Liver (tissue), 3 donors: ENCODE results near the gene COL17A1.

ENCODE experiments used
- CTCF ChIP-seq: fragments of 150-350 bp; IDR thresholded peaks from 2 replicates; pipeline ENCODE4 v1.5.1; 2017; ENCODE audit warnings: improper control_type of control experiment, low read depth, low read length; ENCODE audit not compliant: missing input control
- RAD21 ChIP-seq, 2 donors: IDR thresholded peaks; 2 replicates each; pipeline ENCODE4 v1.6.1; 2016; ENCODE audit warnings: antibody characterized with exemption in 2 of 2, mild to moderate bottlenecking in 2 of 2
- REST ChIP-seq: IDR thresholded peaks from 2 replicates; pipeline ENCODE4 v1.6.1; 2016; ENCODE audit warnings: antibody characterized with exemption, mild to moderate bottlenecking
- RXRA ChIP-seq, 2 donors: IDR thresholded peaks; 2 replicates each; pipeline ENCODE4 v1.6.1; 2017 to 2018; ENCODE audit warnings: antibody characterized with exemption in 2 of 2, mild to moderate bottlenecking in 1 of 2
- SP1 ChIP-seq: IDR thresholded peaks from 2 replicates; pipeline ENCODE4 v1.6.1; 2018; ENCODE audit warnings: antibody characterized with exemption, mild to moderate bottlenecking
- TAF1 ChIP-seq: conservative IDR thresholded peaks from 2 replicates; pipeline ENCODE4 v1.6.1; 2016; ENCODE audit warnings: antibody characterized with exemption, mild to moderate bottlenecking
- TF ChIP-seq, protein P1 (sequence below): IDR thresholded peaks from 2 replicates; pipeline ENCODE4 v1.6.1; 2016; ENCODE audit warnings: antibody characterized with exemption
- TF ChIP-seq, protein P2 (sequence below): IDR thresholded peaks from 2 replicates; pipeline ENCODE4 v1.6.1; 2016; ENCODE audit warnings: antibody characterized with exemption
- donor health status: healthy.
- donor health status: healthy.

DNA sequence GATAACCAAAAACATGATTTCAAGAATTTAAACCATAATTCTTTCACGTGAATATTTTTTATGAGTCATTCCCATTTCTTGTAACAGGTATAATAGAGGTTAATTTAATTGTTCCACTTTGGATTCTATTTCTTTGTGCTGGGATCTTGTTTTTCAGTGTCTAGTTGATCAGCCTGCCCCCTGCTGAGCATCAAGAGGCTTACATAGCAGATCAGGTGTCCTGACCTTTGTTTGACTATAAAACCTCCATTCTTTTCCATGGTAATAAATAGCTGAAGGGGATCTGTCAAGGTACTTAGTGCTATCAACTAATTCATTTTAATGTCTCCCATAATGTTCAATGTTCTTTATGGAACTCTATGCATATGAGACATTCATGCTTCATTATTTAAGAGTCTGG, 4.9 kb downstream of the COL17A1 start:
- no peak for TF ChIP-seq REST
- peak; percentile 30 for TF ChIP-seq CTCF
- TF ChIP-seq, protein P1, sequence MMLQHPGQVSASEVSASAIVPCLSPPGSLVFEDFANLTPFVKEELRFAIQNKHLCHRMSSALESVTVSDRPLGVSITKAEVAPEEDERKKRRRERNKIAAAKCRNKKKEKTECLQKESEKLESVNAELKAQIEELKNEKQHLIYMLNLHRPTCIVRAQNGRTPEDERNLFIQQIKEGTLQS, result no peak
- peak; percentile 55 to 75 for TF ChIP-seq RAD21 (IDR thresholded peaks at IDR 0.05)
- TF ChIP-seq TAF1, result no peak
- TF ChIP-seq SP1, result no peak
- TF ChIP-seq, protein P2, sequence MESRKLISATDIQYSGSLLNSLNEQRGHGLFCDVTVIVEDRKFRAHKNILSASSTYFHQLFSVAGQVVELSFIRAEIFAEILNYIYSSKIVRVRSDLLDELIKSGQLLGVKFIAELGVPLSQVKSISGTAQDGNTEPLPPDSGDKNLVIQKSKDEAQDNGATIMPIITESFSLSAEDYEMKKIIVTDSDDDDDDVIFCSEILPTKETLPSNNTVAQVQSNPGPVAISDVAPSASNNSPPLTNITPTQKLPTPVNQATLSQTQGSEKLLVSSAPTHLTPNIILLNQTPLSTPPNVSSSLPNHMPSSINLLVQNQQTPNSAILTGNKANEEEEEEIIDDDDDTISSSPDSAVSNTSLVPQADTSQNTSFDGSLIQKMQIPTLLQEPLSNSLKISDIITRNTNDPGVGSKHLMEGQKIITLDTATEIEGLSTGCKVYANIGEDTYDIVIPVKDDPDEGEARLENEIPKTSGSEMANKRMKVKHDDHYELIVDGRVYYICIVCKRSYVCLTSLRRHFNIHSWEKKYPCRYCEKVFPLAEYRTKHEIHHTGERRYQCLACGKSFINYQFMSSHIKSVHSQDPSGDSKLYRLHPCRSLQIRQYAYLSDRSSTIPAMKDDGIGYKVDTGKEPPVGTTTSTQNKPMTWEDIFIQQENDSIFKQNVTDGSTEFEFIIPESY, result no peak
- TF ChIP-seq RXRA (IDR thresholded peaks at IDR 0.05), result no peak
